Measurements from ENCODE around the gene SLC28A1.

DNA sequence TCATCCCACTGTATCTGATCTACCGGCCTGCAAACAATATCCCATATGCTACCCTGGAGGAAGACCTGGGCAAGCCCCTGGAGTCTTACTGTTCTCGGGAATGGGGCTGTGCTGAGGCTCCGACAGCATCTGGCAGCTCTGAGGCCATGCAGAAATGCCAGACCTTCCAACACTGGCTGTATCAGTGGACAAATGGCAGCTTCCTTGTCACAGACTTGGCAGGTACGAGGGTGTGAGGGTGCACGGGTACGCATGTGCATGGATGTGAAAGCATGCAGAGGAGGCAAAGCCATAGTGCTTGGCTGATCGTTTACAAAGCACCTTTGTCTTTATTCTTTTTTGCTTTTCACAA, 20.0 kb upstream of the SLC28A1 start:
- TF ChIP-seq, protein P1, sequence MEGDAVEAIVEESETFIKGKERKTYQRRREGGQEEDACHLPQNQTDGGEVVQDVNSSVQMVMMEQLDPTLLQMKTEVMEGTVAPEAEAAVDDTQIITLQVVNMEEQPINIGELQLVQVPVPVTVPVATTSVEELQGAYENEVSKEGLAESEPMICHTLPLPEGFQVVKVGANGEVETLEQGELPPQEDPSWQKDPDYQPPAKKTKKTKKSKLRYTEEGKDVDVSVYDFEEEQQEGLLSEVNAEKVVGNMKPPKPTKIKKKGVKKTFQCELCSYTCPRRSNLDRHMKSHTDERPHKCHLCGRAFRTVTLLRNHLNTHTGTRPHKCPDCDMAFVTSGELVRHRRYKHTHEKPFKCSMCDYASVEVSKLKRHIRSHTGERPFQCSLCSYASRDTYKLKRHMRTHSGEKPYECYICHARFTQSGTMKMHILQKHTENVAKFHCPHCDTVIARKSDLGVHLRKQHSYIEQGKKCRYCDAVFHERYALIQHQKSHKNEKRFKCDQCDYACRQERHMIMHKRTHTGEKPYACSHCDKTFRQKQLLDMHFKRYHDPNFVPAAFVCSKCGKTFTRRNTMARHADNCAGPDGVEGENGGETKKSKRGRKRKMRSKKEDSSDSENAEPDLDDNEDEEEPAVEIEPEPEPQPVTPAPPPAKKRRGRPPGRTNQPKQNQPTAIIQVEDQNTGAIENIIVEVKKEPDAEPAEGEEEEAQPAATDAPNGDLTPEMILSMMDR (IDR thresholded peaks at IDR 0.05) = no peak
- TF ChIP-seq ZFX (IDR thresholded peaks at IDR 0.05; ENCODE audit: borderline replicate concordance) = no peak

All from 22Rv1 (cell line).